Dedifferentiated amniotic fluid mesenchymal stem cell (primary cell): ENCODE measurements around the gene CPEB2.

ENCODE experiments used
- DNase-seq: peaks from one replicate; pipeline ENCODE4 v3.0.0-alpha.2; 2016; ENCODE audit errors: extremely low spot score

Gene CPEB2

DNA sequence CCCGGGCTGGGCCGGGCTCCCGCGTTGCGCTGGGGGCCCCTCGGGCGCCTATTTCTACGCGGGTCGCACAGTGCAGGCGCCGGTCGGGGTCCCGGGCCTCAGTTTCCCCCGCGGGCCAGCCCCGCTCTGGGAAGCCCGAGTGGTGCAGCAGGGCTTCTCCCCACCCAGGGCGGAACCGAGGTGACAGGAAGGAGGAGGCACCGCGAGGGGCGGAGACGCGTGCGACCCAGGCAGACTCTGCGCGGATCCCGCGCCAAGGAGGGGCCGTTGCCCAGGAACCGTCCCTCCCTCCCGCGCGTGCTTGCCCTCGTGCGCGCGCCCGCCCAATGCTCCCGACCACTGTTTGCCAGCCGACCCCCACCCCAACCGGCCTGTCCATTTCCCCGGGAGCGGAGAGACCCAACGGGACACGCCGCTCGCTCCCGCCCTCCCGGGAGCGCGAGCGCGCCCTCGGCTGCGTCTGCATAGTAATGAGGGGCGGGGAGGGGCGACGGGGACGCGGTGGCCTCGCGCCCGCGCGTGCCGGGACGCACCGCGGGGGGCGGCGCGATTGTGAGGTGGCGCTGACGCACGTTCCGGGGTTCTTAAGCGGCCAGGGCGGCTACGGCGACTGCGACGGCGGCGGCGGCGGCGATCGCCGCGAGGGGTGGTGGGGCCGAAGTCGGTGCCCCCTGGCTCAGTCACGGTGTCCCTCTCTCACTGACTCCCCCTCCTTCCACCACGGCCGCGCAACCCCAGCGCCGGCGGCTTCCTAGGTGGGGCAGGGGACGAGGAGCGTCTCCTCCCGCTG lies at the start of gene CPEB2:
Gene CPEB2 (plus strand): TSS at position 613 of the 790 bp plus-strand sequence. CDS start 193 bp downstream, outside the sequence.
- DNase-seq = peak; percentile 92

DNA sequence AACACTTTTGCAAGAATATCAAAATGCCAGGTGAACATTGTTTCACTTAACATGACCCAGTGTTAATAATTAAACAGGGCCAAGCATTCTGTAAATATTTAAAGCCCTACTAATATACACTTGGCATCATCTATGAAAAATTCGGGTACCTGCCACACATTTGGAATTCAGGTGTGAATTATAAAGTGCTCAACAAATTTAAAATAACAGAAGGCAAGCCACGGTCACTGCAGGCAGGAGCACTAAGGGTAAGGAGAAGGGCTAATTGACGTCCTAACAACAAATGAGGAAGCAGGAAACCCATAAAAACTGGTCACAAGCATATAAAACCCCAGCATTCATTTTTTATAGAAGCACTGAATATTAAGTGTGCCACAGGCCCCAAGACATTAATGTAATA lies 43.8 kb upstream of the CPEB2 start:
- DNase-seq = no peak

DNA sequence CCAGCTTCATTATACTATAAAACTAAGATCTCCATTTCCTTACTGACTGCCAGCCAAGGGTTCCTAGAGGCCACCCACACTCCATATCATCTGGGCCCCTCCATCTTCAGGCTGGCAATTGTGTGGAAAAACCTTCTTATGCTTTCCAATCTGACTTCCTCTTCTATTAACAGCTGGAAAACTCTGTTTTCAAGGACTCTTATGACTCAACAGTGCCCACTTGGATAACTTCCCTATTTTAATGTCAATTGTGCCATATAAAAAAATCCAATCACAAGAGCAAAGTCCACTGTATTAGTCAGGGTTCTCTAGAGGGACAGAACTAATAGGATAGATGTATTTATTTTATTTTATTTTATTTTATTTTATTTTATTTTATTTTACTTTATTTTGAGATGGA lies 41.0 kb upstream of the CPEB2 start:
- DNase-seq = no peak

DNA sequence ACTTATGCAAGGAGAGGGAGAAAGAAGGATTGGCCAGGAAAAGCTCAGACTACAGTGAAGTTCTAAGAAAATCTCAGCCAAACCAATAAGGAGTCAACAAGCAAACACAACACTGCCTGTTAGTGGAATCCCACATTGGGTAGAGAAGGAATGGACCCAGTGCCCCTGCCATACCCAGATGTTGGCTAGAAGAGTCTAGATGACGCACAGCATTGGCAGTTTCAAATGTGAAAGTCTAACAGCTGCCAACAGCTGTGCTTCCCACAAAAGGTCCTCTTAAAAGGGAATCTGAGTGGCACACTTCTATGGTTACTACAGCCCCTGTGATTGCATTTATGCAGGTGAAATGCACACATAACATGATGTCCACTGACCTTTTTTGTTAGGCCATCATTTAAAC lies 37.2 kb upstream of the CPEB2 start:
- no peak for DNase-seq

DNA sequence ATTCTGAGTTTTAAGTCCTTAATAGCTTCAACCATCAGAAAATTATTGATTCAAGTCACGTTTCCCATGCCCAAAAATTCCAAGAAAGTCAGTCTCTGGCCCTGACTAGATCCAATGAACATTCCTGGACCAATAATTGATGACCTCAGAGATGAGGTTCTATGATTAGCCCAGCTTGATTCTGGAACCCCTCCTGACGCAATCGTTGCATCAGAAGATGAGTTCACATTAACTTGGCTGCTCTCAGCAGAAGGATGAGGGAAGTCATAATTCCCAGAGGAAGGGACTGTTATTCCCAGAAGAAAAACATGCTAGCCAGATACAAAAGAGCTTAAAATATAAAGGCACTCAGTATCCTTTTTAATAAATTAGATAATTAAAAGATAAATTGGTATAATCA lies 34.3 kb upstream of the CPEB2 start:
- no peak for DNase-seq

DNA sequence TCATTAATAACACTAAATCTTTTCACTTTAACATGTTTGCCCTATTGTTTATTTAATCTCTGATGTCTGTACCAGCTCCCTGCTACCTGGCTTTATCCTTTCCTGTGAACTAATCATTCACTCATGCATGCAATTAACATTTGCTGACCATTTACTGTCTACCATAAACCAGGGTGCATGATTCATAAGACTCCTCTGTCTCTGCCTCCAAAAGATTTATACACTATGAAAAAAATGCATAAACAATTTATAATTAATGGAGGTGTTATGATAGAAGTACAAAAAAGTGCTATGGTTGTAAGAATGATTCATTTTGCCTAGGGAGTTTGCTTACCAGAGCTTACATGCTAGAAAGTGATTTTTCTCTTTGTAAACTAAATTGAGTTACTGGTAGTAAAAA lies 24.5 kb upstream of the CPEB2 start:
- DNase-seq = no peak

DNA sequence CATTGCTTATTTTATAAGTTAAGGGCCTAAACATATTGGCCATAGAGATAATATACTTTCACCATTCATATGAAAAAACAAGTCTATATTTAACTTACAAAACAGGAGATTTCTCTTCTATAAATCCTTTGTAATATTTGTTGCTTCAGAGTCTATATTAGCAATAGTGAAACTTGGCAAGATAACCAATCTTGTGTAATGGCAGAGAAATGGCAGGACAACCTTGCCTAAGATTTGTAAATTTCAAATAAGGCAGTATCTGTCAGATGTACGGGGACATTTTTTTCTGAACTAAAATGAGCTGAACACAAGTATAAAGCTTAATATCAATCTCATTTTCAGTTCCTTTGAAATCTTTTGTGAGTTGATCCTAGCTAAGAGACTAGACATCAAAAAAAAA lies 17.8 kb upstream of the CPEB2 start:
- DNase-seq = no peak

DNA sequence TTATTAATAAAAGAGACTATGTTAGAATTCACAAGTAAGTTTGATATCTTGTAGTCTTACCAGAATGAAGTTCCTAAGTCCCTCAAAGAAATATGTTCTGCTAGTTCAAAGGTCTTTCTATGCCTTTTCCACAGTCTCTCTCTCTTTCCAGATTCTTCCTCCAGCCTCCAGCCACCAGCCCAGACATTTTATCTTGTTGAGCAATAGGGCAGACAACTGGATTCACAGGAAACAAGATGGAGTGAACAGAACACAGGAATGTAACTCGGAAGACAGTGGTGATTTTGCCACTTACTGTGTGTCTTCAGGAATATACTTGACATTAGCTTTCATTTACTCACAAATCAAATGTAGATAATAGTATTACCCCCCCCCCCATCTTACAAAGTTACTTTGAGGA lies 17.1 kb upstream of the CPEB2 start:
- DNase-seq = no peak

DNA sequence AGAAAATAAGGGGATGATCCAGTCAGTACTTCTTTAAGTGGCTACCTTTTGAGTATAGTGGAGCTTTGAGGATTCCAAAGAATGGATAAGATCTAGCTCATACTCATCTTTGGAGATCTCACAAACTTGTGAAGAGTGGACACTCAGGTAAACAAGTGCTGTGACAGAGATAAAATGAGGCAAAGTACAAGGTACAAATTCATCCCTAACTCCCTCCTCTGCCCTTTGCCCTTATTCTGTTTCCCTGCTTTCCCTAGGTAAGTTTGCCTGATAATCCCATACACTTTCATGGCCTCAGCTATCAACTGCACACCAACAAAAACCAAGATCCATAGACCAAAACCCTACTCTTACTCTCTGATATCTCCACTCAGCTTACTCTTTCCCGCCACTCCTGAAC lies 16.4 kb upstream of the CPEB2 start:
- DNase-seq = no peak

DNA sequence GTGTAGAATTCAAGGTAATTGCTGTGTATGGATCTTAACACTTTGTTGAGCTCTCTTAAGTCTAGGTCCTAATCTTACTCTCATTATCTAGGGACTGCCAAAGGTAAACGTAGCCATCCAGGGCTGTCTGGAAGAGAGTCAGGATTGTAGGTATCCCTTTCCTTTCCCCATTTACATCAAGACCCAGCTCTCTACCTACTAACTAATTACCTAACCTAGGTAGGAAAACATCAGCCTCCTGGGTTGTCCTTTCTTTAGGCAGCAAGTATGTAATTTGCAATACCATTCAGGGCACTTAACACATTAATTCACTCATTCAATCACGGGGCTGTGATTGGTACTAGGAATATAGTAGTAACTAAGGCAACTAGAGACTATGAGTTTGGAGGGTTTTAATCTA lies 15.2 kb upstream of the CPEB2 start:
- no peak for DNase-seq

DNA sequence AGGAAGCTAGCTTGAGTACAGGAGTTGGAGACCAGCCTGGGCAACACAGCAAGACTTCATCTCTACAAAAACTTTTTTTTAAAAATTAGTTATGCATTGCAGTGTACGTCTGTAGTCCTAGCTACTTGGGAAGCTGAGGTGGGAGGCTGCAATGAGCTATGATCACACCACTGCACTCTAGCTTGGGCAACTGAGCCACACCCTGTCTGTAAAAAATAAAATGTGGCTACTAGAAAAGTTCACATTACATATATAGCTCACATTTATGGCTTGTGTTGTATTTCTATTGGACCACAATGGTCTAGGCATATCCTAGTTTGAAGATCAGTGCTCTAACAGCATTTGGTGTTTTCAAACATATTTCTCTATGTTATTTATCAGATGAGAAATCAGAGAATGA lies 11.8 kb upstream of the CPEB2 start:
- DNase-seq = no peak

DNA sequence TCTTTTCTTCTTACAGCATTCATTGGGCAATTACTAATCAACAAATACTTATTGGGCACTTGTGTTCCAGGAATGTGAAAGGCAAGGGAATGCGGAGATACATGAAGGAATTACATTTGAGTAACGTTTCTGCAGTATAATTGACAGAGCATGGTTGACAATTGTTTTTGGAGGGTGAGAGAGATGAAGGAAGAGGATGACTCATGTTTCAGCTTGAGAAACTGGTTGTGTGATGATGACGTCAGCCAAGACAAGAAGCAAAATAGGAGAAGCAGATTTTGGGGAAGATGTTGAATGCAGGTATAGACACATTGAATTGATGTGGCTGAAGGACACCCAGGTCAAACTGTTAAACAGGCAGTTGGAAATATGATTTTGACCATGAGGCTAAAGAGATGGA lies 8.0 kb upstream of the CPEB2 start:
- no peak for DNase-seq

DNA sequence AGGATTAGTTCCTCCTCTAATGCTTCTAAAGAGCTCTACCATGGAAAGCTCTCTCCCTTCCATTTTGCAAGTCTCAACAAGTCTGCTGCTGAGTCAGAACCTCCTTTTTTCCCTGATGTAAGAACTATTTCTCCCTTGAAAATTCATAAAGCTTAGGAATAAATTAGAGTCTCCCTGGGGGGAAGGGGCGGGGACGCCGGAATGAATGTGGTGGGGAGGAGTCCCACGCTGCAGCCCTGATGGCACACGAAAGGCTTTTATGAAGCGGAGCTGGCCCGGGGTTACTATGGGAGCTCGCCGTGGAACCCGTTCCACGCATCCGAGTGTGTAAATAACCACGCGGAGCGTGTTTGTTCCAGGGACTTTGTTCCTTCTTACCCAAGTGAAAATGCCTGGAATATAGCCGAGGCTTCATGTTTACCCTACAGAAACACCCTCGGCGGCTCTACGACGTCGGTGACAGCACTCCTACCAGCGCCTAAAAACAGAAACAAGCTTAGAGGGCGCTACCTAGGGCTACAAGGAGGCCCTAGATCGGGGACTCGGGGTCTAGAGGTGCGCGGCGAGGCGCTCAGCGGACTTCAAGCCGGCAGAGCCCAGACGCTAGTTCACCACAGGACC lies 923 bp upstream of the CPEB2 start:
- peak; percentile 97 for DNase-seq

DNA sequence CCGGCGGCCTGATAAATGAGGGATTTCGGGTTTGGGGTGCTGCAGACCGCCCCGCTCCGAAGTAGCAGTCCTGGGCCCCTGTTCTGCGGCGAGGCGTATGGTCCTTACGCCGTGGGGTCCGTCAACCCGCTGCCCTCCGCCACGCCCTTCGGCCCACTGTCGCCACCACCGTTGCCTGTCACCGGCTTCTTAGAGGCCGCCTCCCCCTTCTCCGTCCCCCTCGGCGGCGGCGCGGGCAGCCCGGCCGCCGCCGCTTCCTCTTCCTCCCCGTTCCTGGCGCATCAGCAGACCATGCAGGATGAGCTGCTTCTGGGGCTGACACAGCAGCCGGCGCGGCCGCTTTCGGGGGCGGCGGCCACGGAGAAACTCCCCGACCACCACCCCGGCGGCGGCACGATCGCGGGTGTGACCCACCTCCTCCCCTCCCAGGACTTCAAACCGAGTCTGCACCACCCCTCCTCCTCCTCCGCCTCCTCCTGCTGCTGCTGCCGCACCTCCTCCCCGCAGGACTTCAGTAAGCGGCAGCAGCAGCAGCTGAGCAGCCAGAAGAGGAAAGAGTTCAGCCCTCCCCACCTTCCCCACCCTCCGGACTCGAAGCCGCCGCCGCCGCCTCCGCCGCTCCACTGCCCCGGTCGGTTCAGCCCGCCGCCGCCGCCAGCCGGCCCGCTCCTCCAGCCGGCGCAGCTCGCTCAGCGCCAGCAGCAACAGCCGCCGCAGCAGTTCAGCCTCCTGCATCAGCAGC lies 549 bp downstream of the CPEB2 start:
- peak; percentile 71 for DNase-seq

DNA sequence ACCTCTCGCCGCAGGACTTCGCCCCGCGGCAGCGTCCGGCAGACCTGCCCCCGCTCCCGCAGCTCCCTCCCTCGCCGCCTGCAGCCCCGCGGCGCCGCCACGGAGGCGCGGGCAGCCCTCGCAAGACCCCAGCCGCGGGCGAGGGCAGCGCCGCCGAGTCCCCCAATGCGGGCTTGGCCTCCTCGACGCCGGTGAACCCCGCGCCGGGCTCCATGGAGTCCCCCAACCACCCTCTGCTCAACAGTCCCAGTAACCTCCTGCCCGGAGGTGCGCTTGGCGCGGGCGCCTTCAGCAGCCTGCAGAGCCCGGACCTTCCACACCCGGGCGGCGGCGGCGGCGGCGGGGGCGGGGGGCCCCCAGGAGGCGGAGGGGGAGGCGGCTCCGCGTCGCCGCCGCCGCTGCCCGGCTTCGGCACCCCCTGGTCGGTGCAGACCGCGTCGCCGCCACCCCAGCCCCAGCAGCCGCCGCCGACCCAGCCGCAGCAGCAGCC lies 1.2 kb downstream of the CPEB2 start:
- no peak for DNase-seq

DNA sequence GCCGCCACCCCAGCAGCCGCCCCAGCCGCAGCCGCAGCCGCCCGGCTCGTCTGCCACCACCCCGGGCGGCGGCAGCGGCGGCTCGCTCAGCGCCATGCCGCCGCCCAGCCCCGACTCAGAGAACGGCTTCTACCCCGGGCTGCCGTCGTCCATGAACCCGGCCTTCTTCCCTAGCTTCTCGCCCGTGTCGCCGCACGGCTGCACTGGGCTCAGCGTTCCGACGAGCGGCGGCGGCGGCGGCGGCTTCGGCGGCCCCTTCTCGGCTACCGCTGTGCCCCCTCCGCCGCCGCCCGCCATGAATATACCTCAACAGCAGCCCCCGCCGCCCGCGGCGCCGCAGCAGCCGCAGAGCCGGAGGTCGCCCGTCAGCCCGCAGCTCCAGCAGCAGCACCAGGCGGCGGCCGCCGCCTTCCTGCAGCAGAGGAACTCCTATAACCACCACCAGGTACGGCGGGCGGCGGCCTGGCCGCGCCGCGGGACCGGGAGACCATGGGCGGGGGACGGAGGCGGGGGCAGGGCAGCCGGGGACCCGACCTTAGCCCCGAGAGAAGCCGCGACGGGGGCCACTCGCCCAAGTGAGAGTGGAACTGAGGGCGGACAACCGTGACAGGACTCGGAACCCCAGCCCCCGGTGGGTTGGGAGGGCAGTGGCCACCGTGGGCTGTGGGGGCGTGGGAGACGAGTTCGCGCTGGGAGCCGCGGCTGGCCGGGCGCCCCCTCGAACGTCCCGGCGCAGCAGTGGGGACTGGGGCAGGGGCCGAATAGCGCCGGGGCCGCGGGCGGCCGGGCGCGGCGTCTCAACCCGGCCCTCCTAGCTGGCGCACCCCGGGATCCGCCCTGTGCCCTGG lies 1.8 kb downstream of the CPEB2 start:
- DNase-seq = no peak

DNA sequence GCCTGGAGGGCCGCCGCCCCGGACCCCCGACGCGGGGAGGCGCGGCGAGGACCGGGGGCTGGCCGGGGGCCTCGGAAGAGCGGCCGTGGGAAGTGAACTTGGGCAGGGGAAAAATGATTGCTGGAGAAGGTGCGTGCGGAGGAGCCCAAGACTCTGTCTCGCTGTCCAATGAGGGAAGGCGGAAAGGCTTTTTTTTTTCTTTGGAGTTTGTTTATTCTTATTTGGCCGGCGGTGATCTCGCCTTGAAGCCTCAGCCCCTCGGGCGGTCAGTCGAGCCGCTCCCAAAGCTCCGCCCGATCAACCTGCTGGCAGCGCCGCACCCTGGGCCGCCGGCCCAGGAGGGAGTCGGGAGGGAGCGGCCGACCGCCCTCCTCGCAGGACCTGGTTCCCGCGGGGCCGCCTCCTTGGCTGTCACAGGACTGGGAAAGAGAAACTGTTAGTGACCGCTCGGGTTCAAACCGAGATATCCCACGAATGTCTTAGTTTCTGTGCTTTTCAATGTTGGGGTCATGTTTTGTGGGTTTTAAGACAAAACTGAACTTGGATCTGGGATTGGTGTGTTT lies 2.5 kb downstream of the CPEB2 start:
- DNase-seq = peak; percentile 65

DNA sequence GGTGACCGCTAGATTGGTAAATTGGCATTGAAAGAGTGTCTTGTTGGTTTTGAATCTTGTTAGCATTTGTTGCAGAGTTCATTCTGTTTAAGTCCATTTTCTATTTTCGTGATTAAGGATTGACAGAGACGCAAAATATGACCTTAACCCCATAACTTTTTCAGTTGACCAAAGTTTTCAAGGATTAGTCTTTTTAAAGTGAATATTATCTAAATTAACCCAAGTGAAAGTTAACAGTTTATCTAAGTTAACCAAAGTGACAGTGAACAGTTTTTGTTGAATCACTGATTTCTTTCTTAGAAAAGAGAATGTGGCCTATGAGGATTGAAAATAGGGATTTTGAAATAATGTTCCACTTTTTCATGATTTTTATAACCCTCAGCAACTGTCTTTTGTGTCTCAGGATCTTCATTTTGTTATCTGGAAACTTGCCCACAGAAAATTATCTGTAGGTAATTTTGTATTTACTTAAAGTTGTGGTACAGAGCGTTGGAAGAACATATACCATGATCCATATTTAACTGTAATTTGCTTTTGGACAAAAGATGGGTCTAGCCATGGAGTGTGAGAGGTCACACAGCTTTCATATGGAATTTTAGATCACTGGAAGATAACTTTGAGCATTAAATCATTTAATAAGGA lies 3.3 kb downstream of the CPEB2 start:
- DNase-seq = no peak

DNA sequence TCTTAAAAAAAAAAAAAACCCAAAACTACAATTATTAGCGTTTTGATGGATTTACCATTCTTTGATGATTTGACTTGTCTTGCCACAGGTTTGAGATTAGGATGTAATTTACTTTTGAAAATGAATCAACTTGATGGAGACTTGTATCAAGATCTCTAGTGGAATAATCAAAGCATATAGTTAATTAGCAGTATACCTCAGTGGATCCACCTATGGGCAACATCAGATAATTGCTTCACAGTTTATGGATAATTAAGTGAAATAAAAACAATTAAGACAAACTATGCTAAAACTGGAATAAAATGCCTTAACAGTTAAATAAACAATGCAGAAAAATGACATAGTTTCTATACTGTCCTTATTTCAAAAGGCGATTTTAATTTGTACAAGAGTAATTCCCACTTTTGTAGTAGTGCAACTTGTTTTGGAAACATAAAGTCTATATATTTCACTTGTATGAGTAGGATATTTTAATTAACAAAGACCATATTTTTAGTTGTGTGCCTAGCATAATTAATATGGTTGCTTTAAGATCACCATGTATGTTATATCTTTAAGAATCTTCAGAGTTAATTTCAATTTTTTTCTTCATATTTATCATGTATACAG lies 4.2 kb downstream of the CPEB2 start:
- DNase-seq = no peak

DNA sequence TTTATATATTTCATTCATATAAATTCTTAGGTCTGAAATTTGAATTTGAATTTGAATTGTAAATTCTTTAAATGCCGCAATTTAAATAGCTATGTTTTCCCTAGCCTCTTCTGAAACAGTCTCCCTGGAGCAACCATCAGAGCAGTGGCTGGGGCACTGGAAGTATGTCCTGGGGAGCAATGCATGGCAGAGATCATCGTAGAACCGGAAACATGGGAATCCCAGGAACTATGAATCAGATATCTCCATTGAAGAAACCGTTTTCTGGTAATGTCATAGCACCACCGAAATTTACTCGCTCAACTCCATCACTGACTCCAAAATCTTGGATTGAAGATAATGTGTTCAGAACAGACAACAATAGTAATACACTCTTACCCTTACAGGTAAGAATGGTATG lies 4.9 kb downstream of the CPEB2 start:
- DNase-seq = no peak
